NT2/D1 (cell line): ENCODE measurements around the gene INSL3.

ENCODE experiments used
- DNase-seq: peaks from one replicate; pipeline ENCODE4 v3.0.0-alpha.2; 2011; ENCODE audit warnings: low read depth, low spot score
- H3K27me3 ChIP-seq: 2 replicates; pipeline ENCODE4 v1.6.0; 2011; ENCODE audit warnings: mild to moderate bottlenecking; ENCODE audit not compliant: insufficient read length, insufficient read depth
- H3K36me3 ChIP-seq: 2 replicates; pipeline ENCODE4 v1.6.1; 2011; ENCODE audit warnings: mild to moderate bottlenecking, low read length, mixed read lengths; ENCODE audit not compliant: insufficient read depth, insufficient read length
- H3K4me1 ChIP-seq: 2 replicates; pipeline ENCODE4 v1.5.1; 2011; ENCODE audit not compliant: insufficient read depth, insufficient read length
- H3K4me3 ChIP-seq: 2 replicates; pipeline ENCODE4 v1.5.1; 2011; ENCODE audit warnings: low read depth; ENCODE audit not compliant: insufficient read length
- H3K9ac ChIP-seq: 2 replicates; pipeline ENCODE4 v1.6.0; 2011; ENCODE audit warnings: low read depth; ENCODE audit not compliant: insufficient read length
- H3K9me3 ChIP-seq: 2 replicates; pipeline ENCODE4 v1.5.1; 2011; ENCODE audit warnings: mild to moderate bottlenecking, low read length; ENCODE audit not compliant: insufficient read depth
- SUZ12 ChIP-seq: IDR thresholded peaks from 2 replicates; pipeline ENCODE4 v1.6.1; 2011; ENCODE audit not compliant: insufficient read length, insufficient read depth; ENCODE audit errors: extremely low read depth
- YY1 ChIP-seq: IDR thresholded peaks from 2 replicates; pipeline ENCODE4 v1.6.1; 2011; ENCODE audit not compliant: insufficient read length, insufficient read depth
- ZNF274 ChIP-seq: IDR thresholded peaks from 2 replicates; pipeline ENCODE4 v1.6.1; 2011; ENCODE audit warnings: mild to moderate bottlenecking, low read depth, low read length

The INSL3 gene

DNA sequence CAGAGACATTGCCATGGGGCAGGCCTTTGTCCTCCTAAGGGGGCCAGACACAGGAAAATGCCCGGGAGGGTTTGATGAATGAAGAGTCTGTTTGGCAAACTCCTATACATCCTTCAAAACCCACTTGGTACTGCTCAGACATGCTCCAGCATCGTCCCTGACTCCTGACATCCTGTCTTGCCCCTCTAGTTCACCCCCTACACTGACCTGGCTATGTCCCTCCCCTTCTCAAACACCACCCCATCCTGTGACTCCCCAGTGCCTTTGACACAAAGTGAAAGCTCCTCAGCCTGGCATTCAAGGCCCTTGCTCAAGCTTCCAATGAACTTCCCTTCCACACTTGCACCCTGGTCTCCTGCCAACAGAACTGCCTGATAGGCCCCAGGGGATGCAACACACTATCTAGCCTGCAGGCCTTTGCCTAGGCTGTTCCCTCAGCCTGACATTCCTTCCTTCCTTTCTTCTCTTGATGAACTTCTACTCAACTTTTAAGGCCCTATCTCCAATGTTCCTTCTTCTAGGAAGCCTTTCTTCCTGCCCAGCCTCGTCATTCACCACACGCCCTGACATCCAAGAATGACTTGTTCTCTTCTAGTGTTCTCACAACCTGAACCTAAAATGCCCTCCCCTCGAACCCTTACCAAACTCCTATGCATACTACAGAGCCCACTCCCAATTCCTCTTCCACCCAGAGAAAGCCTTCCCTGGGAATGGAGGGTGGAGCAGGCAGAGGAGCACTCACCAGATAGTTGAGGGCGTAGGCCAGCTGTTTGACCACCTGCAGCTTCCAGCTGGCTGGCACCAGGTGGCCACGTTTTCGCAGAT is 14.1 kb upstream of the INSL3 start:
- Histone ChIP-seq H3K4me3 (no peak overlapping the region), H3K9me3 (no peaks in the 10 kb centered on the region), H3K9ac (no peak overlapping the region), H3K36me3 (no peaks in the 10 kb centered on the region), H3K4me1 (peaks cover 13% of the 10 kb centered on the region), H3K27me3 (peaks cover 34% of the 10 kb centered on the region)
- TF ChIP-seq ZNF274 (no peak), SUZ12 (no peak), YY1 (no peak)
- no peak for DNase-seq

DNA sequence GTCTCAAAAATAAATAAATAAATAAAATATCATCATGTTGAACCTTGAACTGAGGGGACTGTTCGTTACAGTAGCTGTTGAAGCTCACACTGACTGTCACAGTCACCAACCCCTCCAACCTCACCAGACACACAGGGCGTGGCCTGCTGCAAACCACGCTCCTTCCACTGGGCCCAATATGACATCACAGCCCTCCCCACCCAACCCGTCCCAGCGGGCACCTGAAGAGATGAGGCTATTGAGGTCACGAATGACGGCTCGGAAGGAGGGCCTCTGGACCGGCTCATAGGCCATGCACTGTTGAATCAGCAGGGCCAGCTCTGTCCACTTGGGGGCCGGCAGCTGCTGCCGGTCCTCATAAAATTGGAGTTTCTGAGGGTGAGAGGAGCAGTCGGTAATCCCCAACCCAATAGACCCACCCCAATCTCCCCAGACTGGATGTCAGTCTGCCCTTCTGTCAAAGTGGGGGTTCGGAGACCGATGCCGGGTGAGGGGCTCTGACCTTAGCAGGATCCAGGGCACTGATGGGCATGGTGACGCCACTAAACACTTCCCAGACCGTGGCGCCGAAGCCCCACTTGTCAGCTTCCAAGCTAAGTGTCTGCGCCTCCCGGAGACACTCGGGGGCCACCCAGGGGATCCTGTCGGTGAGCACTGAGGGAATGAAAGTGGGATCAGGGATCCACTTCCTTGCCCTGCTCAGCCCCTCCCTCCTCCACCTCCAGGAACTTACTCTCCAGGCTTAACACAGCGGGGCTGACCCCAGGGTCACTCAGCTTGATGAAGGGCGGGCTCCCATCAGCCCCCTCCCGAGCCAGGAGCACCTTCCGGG is 13.2 kb upstream of the INSL3 start:
- no peak for DNase-seq
- H3K9me3 ChIP-seq: no peaks in the 10 kb centered on the region
- no peak overlapping the region for H3K9ac ChIP-seq
- H3K4me3 ChIP-seq: no peak overlapping the region
- peaks cover 16% of the 10 kb centered on the region for H3K4me1 ChIP-seq
- no peaks in the 10 kb centered on the region for H3K36me3 ChIP-seq
- H3K27me3 ChIP-seq: peaks cover 29% of the 10 kb centered on the region
- no peak for TF ChIP-seq YY1
- no peak for TF ChIP-seq SUZ12
- no peak for TF ChIP-seq ZNF274

DNA sequence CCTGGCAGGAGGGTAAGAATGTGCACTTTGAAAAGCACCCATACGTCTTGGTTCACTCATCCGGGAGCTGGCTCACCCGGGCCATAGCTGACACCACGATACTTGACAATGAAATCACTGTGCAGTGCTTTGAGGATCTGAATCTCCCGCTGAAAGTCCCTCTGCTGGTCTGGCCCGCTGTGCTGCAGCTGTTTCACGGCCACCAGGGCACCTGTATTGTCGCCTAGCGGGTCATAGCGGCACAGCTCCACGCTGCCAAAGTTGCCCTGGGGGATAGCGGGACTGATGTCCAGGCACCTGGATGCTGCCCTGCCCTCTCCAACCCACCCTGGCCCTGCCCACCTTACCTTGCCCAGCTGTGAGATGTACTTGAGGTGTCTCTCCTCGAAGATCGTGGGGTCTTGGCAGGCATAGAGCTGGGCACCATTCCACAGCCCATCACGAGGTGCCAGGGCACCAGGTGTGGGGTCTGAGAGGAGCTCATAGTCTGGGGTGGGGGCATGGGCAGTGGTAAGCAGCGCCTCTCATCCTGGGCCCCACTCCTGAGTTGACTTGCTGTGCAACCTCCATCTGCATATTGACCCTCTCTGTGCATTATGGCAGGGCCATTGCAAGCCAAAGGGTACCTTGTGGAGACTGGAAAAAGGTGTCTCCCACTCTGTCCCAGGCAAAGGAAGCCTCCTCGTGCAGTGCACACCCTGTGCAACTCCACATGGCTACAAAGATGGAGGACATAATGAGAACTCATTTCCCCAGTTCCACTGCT is 11.3 kb upstream of the INSL3 start:
- Histone ChIP-seq H3K27me3 (peaks cover 22% of the 10 kb centered on the region), H3K9ac (no peak overlapping the region), H3K4me1 (peaks cover 14% of the 10 kb centered on the region), H3K36me3 (no peaks in the 10 kb centered on the region), H3K4me3 (no peak overlapping the region), H3K9me3 (no peaks in the 10 kb centered on the region)
- TF ChIP-seq YY1 (no peak), SUZ12 (no peak), ZNF274 (no peak)
- DNase-seq: no peak

DNA sequence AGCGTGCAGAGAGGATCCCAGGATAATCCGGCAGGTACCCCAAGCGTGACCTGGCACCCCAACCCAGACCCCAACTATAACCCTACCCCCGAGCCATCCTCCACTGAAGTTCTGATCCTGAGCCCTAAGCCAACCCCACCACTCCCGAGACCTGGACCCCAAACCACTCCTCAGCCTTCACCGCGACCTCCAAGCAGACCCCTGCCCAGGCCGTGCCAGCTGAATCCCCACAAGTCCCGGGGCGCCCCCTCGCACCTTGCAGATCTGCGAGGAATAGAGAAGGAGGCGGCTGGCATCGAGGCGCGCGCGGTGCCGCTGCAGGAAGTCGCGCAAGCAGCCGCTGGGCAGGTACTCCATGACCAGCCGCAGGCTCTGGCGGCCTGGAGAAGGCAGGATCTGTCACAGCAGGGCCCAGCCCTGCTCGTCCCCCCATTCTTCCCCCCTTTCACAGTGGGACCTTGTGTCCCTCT is 10.1 kb upstream of the INSL3 start:
- Histone ChIP-seq H3K4me1 (peaks cover 14% of the 10 kb centered on the region), H3K36me3 (no peaks in the 10 kb centered on the region), H3K4me3 (peak overlapping the region; percentile 87), H3K9ac (peak overlapping the region; percentile 80), H3K27me3 (peaks cover 22% of the 10 kb centered on the region), H3K9me3 (no peaks in the 10 kb centered on the region)
- no peak for TF ChIP-seq SUZ12
- TF ChIP-seq YY1: no peak
- no peak for TF ChIP-seq ZNF274
- DNase-seq: no peak

DNA sequence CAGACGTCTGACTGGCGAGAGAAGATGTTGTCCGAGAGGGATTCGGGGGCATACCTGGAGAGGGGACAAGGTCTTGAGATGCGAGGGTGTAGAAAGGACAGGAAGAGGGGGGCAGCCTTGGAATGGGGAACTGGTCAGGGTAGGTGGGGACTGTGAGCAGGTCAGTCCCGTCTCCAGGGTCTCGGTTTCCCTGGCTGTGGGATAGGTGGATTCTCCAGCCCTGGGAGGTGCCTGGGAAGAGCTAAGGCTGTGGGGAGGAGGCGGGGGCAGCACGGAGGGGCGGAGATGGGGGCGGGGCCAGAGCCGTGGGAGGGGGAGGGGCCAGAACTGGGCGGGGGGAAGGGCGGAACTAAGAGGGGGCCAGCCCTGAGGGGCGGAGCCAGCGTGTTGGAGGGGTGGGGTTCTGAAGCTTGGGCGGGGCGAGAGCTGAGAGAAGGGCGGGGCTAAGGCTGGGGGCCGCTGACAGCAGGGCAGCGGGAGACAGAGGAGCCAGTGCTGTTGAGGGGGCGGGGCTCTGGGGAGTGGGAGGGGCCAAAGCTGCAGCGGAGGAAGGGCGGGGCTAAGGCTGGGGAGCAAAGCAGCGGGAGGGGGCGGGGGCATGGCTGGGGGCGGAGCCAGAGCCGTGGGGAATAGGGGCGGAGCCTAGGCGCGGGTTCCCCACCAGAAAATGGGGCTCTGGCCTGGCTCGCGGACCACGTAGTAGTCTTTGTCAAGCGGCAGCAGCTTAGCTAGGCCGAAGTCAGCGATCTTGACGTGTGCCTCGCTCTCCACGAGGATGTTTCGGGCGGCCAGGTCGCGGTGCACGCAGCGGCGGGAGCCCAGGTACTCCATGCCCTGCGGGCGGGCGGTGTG is 9.5 kb upstream of the INSL3 start:
- H3K4me1 ChIP-seq: peaks cover 11% of the 10 kb centered on the region
- H3K9ac ChIP-seq: peak overlapping the region; percentile 80
- no peaks in the 10 kb centered on the region for H3K36me3 ChIP-seq
- TF ChIP-seq SUZ12: no peak
- no peak for TF ChIP-seq YY1
- TF ChIP-seq ZNF274: no peak
- peak; percentile 88 for DNase-seq
- no peaks in the 10 kb centered on the region for H3K9me3 ChIP-seq
- H3K4me3 ChIP-seq: peak overlapping the region; percentile 87
- peaks cover 22% of the 10 kb centered on the region for H3K27me3 ChIP-seq

DNA sequence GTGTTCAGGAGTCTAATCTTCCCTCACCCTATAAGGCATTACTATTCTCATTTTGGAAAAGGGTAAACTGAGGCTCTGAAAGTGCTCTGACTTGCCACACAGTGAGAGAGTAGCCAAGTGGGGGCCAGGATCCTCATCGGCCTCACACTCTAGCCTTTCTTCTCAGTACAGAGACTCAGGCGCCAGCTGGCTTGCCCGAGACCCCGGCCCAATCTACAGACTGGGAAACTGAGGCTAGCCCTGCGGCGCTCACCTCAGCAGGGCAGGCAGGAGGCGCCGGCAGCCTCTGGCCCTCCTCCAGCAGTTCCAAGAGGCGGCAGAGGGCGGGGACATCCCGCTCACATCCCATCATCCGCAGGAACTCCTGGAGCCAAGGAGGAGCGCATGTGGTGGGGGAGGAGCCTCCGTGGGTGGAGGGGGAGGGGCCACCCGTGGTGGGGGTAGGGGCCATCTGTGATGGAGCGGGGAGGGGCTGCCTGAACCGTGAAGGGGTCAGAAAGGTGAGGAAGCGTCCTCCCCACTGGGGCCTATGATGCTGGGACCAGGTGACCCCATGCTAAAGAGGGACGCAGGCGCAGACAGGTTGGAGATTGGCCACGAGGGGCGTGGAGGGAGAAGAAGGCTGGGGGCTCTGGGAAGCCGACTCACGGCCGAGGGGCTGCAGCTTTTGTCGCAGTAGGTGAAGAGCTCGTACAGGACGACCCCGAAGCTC is 8.7 kb upstream of the INSL3 start:
- TF ChIP-seq YY1 (no peak), SUZ12 (no peak), ZNF274 (no peak)
- no peaks in the 10 kb centered on the region for H3K9me3 ChIP-seq
- peaks cover 22% of the 10 kb centered on the region for H3K27me3 ChIP-seq
- peak; percentile 68 for DNase-seq
- H3K9ac ChIP-seq: peak overlapping the region; percentile 70
- H3K36me3 ChIP-seq: no peaks in the 10 kb centered on the region
- peak overlapping the region; percentile 42 for H3K4me3 ChIP-seq
- peaks cover 10% of the 10 kb centered on the region for H3K4me1 ChIP-seq
